ENCODE results near the gene HERC2.

GRCh38 chr15:28093752-28094535, 228.0 kb downstream of the HERC2 start:
- TF ChIP-seq CTCF (IDR thresholded peaks at IDR 0.05) (no peak), POLR2A (IDR thresholded peaks at IDR 0.05) (no peak), POLR2AphosphoS5 (IDR thresholded peaks at IDR 0.05) (no peak), EP300 (IDR thresholded peaks at IDR 0.05) (no peak)

All from sigmoid colon (tissue), 4 donors.